PFSK-1 (cell line): ENCODE measurements around the gene FIBCD1.

Experiments
- FOXP2 ChIP-seq: optimal IDR thresholded peaks from 2 replicates; pipeline ENCODE3; 2011; ENCODE audit warnings: borderline replicate concordance, control low read depth, inconsistent platforms; ENCODE audit not compliant: insufficient read depth; ENCODE audit errors: extremely low read length, extremely low read depth
- POLR2AphosphoS5 ChIP-seq: IDR thresholded peaks from 2 replicates; pipeline ENCODE4 v1.6.1; 2012; ENCODE audit warnings: low read depth, mild to moderate bottlenecking, control low read depth, low read length, moderate library complexity
- SIN3A ChIP-seq: IDR thresholded peaks from 2 replicates; pipeline ENCODE4 v1.6.1; 2012; ENCODE audit warnings: mild to moderate bottlenecking, low read length, moderate library complexity, borderline replicate concordance; ENCODE audit not compliant: insufficient read depth
- TAF1 ChIP-seq: IDR thresholded peaks from 2 replicates; pipeline ENCODE4 v1.6.1; 2012; ENCODE audit warnings: low read length, control low read depth, borderline replicate concordance; ENCODE audit not compliant: insufficient read depth
- TF ChIP-seq, protein P1 (sequence below), 2 experiments: IDR thresholded peaks; 2 replicates each; pipeline versions ENCODE4 v1.6.1 to v1.8.0; 2011 to 2012; ENCODE audit warnings: low read depth in 2 of 2, low read length in 2 of 2, control low read depth in 1 of 2, inconsistent platforms in 1 of 2, mild to moderate bottlenecking in 1 of 2, moderate library complexity in 1 of 2; ENCODE audit not compliant: insufficient read depth in 1 of 2

The FIBCD1 gene

DNA sequence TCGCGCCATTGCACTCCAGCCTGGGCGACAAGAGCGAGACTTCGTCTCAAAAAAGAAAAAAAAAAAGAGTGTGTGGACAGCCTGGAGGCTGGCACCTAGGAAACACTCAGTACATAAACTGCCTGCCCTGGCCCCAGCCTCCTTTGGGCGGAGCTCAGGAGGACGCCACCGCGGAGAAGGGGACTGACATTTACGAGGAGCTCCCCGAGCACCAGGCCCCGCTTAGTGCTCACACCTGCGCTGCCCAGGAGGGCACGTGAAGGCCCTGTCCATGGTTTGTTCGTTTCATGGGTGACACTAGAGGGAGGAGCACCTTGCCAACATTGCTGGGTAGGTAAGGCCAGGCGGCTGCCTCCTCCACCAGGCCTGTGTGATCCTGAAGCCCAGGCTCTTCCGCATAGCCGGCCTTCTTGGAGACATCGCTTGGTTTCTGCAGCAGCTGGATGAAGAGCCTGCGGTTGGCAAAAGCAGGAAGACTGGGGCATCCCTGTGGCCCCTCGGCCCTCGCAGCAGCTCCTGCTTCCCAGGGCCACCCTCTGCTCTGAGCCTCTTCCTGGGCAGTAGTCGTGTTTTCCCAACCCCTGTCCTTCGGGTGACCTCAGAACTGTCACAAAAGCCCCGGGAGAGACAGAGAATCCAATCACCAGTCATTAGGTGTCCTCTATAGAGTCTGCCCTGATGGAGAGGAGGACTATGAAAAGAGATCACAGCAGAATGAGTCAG lies 43.8 kb upstream of the FIBCD1 start:
- TF ChIP-seq TAF1 (no peak), POLR2AphosphoS5 (no peak), FOXP2 (no peak), SIN3A (no peak)
- TF ChIP-seq, protein P1, sequence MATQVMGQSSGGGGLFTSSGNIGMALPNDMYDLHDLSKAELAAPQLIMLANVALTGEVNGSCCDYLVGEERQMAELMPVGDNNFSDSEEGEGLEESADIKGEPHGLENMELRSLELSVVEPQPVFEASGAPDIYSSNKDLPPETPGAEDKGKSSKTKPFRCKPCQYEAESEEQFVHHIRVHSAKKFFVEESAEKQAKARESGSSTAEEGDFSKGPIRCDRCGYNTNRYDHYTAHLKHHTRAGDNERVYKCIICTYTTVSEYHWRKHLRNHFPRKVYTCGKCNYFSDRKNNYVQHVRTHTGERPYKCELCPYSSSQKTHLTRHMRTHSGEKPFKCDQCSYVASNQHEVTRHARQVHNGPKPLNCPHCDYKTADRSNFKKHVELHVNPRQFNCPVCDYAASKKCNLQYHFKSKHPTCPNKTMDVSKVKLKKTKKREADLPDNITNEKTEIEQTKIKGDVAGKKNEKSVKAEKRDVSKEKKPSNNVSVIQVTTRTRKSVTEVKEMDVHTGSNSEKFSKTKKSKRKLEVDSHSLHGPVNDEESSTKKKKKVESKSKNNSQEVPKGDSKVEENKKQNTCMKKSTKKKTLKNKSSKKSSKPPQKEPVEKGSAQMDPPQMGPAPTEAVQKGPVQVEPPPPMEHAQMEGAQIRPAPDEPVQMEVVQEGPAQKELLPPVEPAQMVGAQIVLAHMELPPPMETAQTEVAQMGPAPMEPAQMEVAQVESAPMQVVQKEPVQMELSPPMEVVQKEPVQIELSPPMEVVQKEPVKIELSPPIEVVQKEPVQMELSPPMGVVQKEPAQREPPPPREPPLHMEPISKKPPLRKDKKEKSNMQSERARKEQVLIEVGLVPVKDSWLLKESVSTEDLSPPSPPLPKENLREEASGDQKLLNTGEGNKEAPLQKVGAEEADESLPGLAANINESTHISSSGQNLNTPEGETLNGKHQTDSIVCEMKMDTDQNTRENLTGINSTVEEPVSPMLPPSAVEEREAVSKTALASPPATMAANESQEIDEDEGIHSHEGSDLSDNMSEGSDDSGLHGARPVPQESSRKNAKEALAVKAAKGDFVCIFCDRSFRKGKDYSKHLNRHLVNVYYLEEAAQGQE (IDR thresholded peaks at IDR 0.05; ENCODE audit: insufficient read depth in 1 of 2, low read depth in 2 of 2, low read length in 2 of 2): no peak

DNA sequence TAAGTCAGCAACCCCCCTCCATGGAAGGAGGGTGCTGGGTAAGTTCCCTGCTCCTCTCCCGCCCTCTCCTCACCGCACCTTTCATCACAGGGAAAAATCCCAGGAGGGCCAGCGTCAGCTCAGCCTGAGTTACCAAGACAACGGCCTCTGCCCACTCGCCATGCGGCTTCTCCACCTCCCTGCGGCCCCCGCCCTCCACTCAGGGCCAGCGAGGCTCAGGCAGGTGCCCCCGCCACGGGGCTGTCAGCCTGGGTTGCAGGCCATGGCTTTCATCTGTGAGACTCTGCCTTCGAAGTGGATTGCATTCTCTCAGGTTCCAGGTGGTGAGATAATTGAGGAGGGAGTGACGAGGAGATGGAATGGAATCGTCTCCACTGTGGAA lies 42.7 kb upstream of the FIBCD1 start:
- no peak for TF ChIP-seq FOXP2
- TF ChIP-seq, protein P1 (IDR thresholded peaks at IDR 0.05; ENCODE audit: insufficient read depth in 1 of 2, low read depth in 2 of 2, low read length in 2 of 2): no peak
- no peak for TF ChIP-seq SIN3A
- no peak for TF ChIP-seq TAF1
- TF ChIP-seq POLR2AphosphoS5: no peak

DNA sequence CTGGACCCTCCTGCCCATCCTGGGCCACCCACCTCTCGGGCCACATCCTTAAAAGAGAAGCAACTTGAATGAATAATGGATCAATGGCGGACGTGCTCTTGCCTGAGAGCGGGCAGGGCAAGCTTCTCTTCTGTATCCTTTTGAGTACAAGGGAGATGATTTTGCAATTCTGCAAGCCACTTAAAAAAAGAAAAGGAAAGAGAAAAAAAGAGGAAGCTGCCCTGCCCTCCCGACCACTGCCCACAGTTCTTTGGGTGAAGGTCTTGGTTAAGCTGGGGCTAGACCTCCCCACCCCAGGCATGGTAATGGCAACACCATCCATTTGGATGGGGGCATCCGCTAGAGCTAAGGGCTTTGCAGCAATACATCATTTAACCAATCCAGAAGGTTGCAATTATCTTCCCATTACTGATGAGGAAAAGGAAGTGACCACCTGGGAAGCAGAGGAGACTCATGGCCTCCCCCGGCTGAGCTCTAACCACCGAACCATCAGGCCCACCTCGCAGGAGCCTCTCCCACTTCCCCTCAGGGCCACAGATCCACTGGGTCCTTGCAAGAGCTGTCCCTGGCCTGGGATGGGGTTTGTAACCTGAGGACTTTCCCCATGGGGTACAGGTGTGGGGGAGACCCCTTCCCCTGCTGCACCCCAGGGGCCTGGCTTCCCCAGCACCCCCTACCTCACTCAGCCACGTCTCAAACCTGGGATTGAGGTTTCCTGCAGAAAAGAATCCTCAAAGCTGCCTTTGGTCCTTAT lies 42.1 kb upstream of the FIBCD1 start:
- TF ChIP-seq SIN3A: no peak
- TF ChIP-seq, protein P1 (IDR thresholded peaks at IDR 0.05; ENCODE audit: insufficient read depth in 1 of 2, low read depth in 2 of 2, low read length in 2 of 2): no peak
- no peak for TF ChIP-seq TAF1
- no peak for TF ChIP-seq POLR2AphosphoS5
- no peak for TF ChIP-seq FOXP2

DNA sequence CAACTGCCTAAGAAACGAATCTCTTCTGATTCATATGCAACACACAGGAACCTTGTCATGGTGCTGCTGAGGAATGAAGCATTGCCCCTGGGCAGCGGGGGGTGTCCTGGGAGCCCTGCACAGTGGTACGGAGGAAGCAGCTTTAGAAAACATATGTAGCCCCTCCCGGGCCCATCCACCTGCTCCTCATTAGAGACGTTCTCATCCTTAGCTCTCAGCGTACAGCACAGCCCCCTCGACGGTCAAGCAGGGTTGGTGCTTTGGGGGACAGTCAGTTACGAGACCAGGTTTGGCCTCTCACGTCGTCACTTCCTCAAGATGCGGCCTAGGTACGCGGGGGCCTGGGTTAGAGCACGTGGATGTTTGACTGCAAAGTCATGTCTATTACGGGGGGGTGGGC lies 41.5 kb upstream of the FIBCD1 start:
- no peak for TF ChIP-seq POLR2AphosphoS5
- TF ChIP-seq TAF1: no peak
- TF ChIP-seq FOXP2: no peak
- TF ChIP-seq, protein P1 (IDR thresholded peaks at IDR 0.05; ENCODE audit: insufficient read depth in 1 of 2, low read depth in 2 of 2, low read length in 2 of 2): no peak
- no peak for TF ChIP-seq SIN3A
